Epithelial cell of proximal tubule (primary cell): Measurements from ENCODE around the gene DOLK. TPM values are rescaled to one million over a fixed set of nuclear protein-coding genes. Genes with fewer than 3 reads are reported as not detected.

Source experiments
- DNase-seq: peaks from one replicate; pipeline ENCODE4 v3.0.0-alpha.2; 2011; ENCODE audit warnings: low read depth
- H3K4me3 ChIP-seq: 2 replicates; pipeline ENCODE4 v1.5.1; 2011; ENCODE audit warnings: low read depth, mild to moderate bottlenecking, low read length
- CTCF ChIP-seq: conservative IDR thresholded peaks from 2 replicates; pipeline ENCODE4 v1.5.1; 2012; ENCODE audit warnings: low read depth, mild to moderate bottlenecking, low read length
- total RNA-seq: library from RNA; depleted of rRNA; stranded (reverse); fragments of >200 nt; gene quantifications from 2 replicates; pipeline ENCODE4 v1.2.3, GENCODE V29; 2015

Gene DOLK
- total RNA-seq, 1 donor from 2014 or later = 12.7 TPM

- no peak overlapping the region for H3K4me3 ChIP-seq
- no peak for DNase-seq
- TF ChIP-seq CTCF = no peak
Observed at GRCh38 chr9:128906741-128907140, 40.7 kb downstream of the DOLK start.

DNA sequence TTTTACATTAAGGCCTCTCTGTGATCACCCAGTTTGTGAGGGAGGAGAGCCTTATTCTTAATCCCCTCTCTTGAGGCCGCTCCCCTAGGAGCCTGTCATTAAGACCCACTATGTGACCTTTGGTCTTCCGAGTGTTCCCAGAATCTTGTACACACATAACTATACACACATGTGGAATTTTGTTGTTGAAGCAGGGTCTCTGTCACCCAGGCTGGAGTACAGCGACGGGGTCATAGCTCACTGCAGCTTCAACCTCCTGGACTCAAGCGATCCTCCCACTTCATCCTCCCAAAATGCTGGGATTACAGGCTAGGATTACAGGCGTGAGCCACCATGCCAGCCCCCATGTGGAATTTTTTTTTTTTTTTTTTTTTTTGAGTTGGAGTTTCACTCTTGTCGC, 41.4 kb downstream of the DOLK start:
- no peak overlapping the region for H3K4me3 ChIP-seq
- no peak for DNase-seq

GRCh38 chr9:128903871-128904620, 43.4 kb downstream of the DOLK start:
- H3K4me3 ChIP-seq = no peak overlapping the region
- TF ChIP-seq CTCF = no peak
- no peak for DNase-seq

More for the DNA sequence above, 41.4 kb downstream of the DOLK start:
- no peak for TF ChIP-seq CTCF

- TF ChIP-seq CTCF = no peak
Observed at GRCh38 chr9:128903079-128903461, 44.3 kb downstream of the DOLK start.

GRCh38 chr9:128902351-128903078, 44.9 kb downstream of the DOLK start:
- DNase-seq = no peak
- H3K4me3 ChIP-seq = no peak overlapping the region
- TF ChIP-seq CTCF = no peak

More at GRCh38 chr9:128903079-128903461, 44.3 kb downstream of the DOLK start:
- DNase-seq = no peak
- H3K4me3 ChIP-seq = no peak overlapping the region

- no peak overlapping the region for H3K4me3 ChIP-seq
- TF ChIP-seq CTCF = no peak
- DNase-seq = no peak
Observed at GRCh38 chr9:128901822-128902221, 45.6 kb downstream of the DOLK start.
